Neural crest cell (in vitro differentiated cells): ENCODE measurements around the gene BDKRB2. TPM values are rescaled to one million over a fixed set of nuclear protein-coding genes. Genes with fewer than 3 reads are reported as not detected.

Experiments
- DNase-seq: peaks from one replicate; pipeline ENCODE4 v3.0.0; 2021; ENCODE audit warnings: low read depth, mixed read lengths, low spot score
- H3K27ac Mint-ChIP-seq: one replicate; pipeline ENCODE4 v1.8.0; 2021; ENCODE audit warnings: mild to moderate bottlenecking, mixed read lengths; ENCODE audit not compliant: unreplicated experiment
- H3K27me3 Mint-ChIP-seq: 2 replicates; pipeline ENCODE4 v1.8.0; 2021; ENCODE audit warnings: low read depth, mild to moderate bottlenecking, mixed read lengths
- H3K36me3 Mint-ChIP-seq: 2 replicates; pipeline ENCODE4 v1.8.0; 2021; ENCODE audit warnings: low read depth, mild to moderate bottlenecking, mixed read lengths
- H3K4me1 Mint-ChIP-seq: 2 replicates; pipeline ENCODE4 v1.8.0; 2021; ENCODE audit warnings: mixed read lengths
- H3K4me3 Mint-ChIP-seq: one replicate; pipeline ENCODE4 v1.8.0; 2021; ENCODE audit warnings: mild to moderate bottlenecking, mixed read lengths
- H3K9me3 Mint-ChIP-seq: 2 replicates; pipeline ENCODE4 v1.8.0; 2021; ENCODE audit warnings: mixed read lengths
- total RNA-seq: library from RNA; stranded (reverse); gene quantifications from 2 replicates; pipeline ENCODE4 v1.2.1, GENCODE V29; 2021
- TF ChIP-seq, protein P1 (sequence below): fragments of 200-600 bp; sonication (generic); conservative IDR thresholded peaks from 2 replicates; pipeline ENCODE4 v1.5.0; 2021; ENCODE audit warnings: antibody characterized with exemption, mild to moderate bottlenecking

The BDKRB2 gene
- total RNA-seq, 1 donor from 2014 or later: 0.09 TPM

DNA sequence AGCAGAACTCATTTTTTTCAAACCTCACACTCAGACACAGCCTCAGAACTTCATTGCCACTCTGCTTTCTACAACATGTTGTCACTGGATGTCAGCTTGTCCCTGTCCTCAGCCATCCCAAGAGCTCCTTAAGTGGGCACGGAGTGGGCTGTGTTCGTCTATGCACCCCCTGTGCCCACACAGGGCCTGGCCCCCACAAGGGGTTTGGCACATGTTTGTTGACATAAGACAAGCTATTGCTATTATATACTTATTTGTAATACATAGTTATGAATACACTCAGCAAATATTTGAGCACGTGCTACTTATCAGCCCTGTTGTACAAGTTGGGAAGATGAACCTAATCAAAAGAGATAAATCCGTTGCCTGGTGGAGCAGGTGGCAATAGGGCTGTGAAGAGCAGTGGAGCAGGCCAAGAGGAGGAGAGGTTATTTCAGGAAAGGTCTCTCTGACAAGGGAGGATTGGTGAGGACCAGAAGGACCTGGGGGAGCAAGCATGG lies 47.1 kb downstream of the BDKRB2 start:
- H3K27me3 Mint-ChIP-seq: peaks cover 17% of the 10 kb centered on the region
- H3K4me3 Mint-ChIP-seq: no peak overlapping the region
- TF ChIP-seq, protein P1, sequence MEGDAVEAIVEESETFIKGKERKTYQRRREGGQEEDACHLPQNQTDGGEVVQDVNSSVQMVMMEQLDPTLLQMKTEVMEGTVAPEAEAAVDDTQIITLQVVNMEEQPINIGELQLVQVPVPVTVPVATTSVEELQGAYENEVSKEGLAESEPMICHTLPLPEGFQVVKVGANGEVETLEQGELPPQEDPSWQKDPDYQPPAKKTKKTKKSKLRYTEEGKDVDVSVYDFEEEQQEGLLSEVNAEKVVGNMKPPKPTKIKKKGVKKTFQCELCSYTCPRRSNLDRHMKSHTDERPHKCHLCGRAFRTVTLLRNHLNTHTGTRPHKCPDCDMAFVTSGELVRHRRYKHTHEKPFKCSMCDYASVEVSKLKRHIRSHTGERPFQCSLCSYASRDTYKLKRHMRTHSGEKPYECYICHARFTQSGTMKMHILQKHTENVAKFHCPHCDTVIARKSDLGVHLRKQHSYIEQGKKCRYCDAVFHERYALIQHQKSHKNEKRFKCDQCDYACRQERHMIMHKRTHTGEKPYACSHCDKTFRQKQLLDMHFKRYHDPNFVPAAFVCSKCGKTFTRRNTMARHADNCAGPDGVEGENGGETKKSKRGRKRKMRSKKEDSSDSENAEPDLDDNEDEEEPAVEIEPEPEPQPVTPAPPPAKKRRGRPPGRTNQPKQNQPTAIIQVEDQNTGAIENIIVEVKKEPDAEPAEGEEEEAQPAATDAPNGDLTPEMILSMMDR: no peak
- H3K9me3 Mint-ChIP-seq: peaks cover 4% of the 10 kb centered on the region
- no peak for DNase-seq
- H3K27ac Mint-ChIP-seq: no peak overlapping the region
- no peaks in the 10 kb centered on the region for H3K36me3 Mint-ChIP-seq
- no peaks in the 10 kb centered on the region for H3K4me1 Mint-ChIP-seq

DNA sequence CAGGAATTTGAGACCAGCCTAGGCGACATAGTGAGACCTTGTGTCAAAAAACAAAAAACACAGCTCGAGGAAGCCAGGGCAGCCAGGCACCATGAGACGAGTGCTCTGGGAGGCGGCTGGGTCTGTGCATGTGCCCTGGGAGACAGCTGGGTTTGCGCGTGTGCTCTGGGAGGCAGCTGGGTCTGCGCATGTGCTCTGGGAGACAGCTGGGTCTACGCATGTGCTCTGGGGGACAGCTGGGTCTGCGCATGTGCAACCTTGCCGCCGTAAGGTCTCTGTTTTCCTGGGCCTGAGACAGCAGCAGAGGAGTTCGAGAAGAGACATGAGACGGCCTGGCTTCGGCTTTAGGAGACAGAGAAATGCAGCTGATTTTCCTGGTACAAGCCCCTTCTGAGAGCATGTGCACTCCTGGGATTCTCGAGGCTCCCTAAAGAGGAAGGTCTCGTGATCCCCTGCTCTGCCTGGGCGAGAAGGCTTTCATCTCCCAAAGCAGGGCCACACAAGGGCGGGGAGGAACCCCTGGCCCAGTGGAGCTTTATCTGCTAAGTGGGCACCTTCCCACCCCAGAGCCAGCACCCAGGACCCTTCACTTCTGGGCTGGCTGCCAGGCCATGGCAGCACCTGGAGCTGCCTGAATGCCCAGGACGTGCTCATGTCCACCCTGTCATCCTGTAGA lies 47.8 kb downstream of the BDKRB2 start:
- Mint-ChIP-seq H3K4me1 (no peaks in the 10 kb centered on the region), H3K4me3 (no peak overlapping the region), H3K27ac (no peak overlapping the region), H3K27me3 (peaks cover 23% of the 10 kb centered on the region), H3K36me3 (no peaks in the 10 kb centered on the region), H3K9me3 (no peaks in the 10 kb centered on the region)
- DNase-seq: no peak
- TF ChIP-seq, protein P1: no peak

DNA sequence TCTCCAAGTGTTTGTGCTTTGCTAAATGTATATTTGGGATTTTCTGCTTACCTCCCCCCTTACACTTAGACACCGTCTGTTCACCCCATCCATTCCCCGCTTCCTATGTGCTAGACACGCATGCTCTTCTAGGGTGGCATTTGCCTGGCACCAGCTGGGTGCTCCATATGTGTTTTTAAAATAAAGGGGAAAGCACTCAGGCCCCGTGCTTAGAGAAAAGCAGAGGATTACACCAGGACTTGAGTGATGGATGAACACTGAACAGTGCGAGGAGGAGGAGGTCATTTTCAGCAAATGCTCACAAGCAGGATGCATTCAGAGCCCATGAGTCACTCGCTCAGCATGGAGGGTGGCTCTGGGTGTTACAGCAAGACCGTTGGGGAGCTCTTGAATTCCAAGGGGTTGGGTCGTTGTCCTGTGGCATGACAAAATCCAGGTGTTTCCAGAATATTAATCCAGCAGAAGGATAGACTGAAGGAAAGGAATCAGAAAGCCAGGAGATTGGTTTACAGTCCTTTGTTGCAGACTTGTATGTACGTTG lies 48.4 kb downstream of the BDKRB2 start:
- TF ChIP-seq, protein P1: no peak
- Mint-ChIP-seq H3K9me3 (no peaks in the 10 kb centered on the region), H3K4me1 (no peaks in the 10 kb centered on the region), H3K27me3 (peaks cover 25% of the 10 kb centered on the region), H3K27ac (no peak overlapping the region), H3K36me3 (no peaks in the 10 kb centered on the region), H3K4me3 (no peak overlapping the region)
- DNase-seq: no peak

DNA sequence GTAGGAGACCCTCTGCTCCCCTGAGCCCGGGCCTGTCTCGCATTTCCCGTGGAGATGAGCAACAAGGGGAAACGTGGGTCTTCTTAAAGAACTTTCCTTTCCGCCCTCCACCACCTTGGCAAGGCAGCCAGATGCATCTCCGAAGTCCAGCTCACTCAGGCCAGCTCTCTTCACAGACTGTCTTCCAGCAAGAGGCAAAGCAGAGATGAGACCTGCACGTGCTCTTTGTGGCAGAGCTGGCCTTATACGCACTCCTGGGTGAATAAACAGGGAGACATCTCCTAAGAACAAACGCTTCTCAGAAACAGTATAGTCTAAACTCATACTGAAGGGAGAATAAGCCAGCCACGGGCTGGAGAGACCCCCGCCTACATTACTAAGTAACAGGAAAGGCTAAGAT lies 50.0 kb downstream of the BDKRB2 start:
- peaks cover 25% of the 10 kb centered on the region for H3K27me3 Mint-ChIP-seq
- no peak for DNase-seq
- H3K4me1 Mint-ChIP-seq: no peaks in the 10 kb centered on the region
- H3K4me3 Mint-ChIP-seq: no peak overlapping the region
- H3K36me3 Mint-ChIP-seq: no peaks in the 10 kb centered on the region
- TF ChIP-seq, protein P1: no peak
- H3K9me3 Mint-ChIP-seq: no peaks in the 10 kb centered on the region
- no peak overlapping the region for H3K27ac Mint-ChIP-seq

DNA sequence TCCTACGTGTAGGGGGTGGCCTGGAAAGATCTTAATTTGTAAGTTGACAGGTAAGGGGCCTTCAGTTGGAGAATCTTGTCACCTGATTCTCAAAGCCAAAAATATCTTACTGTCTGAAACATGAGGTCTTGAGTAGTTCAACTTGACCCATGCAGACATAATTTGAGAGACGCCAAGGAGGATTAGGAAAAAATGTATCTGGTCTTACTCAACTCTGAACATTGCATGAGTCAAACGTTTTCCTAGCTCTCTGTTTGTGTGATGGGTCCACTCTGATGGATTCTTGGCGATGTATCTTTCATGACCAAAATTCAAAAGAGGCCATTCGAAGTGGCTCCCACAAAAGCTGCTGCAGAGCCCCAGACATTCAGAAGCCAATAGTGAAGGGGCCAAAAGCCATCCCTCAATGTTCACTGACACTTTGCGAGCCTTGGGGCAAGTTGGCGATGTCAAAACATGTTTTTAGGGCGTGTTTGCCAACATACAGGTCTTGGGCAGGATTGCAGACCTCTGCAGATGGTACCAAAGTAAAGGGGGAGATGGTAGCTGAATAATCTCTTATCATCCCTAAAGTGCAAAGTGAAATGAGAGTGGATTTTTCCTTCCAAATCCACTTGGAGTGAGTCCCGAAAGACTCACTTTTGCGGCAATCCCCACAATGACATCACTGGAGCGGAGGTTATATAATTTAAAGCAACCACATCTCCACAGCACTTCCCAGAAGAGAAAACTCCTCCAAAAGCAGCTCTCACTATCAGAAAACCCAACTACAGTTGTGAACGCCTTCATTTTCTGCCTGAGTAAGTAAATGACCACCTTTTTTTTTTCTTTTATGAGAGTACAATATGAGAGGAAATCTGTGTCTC lies 51.1 kb downstream of the BDKRB2 start, which contains the start of gene BDKRB1:
Gene BDKRB1, plus strand, starts transcription at position 710 of the 866 bp plus-strand sequence. CDS start 7,473 bp downstream, outside the sequence.
- H3K27ac Mint-ChIP-seq: no peak within 1 kb of the TSS
- H3K36me3 Mint-ChIP-seq: peaks cover 2% of the 10 kb centered on the region
- no peaks in the 10 kb centered on the region for H3K4me1 Mint-ChIP-seq
- no peak within 1 kb of the TSS for H3K4me3 Mint-ChIP-seq
- TF ChIP-seq, protein P1: no peak
- H3K9me3 Mint-ChIP-seq: peaks cover 2% of the 10 kb centered on the region
- H3K27me3 Mint-ChIP-seq: peaks cover 26% of the 10 kb centered on the region
- DNase-seq: no peak
